Smooth muscle cell (in vitro differentiated cells): Measurements from ENCODE around the gene ATP2A3. TPM values are rescaled to one million over a fixed set of nuclear protein-coding genes. Genes with fewer than 3 reads are reported as not detected.

ENCODE experiments used
- DNase-seq: peaks from one replicate; lab custom pipeline; 2025; ENCODE audit not compliant: unreplicated experiment; lab: John Stamatoyannopoulos, UW
- H2AFZ ChIP-seq: fragments of 200-600 bp; sonication (generic); 2 replicates; pipeline ENCODE4 v1.6.0; 2016; ENCODE audit warnings: antibody characterized with exemption, low read depth, mild to moderate bottlenecking
- H3F3A ChIP-seq: fragments of 200-600 bp; sonication (generic); 2 replicates; pipeline ENCODE4 v1.6.0; 2017; ENCODE audit warnings: antibody characterized with exemption, low read depth
- H3K27ac ChIP-seq: fragments of 200-600 bp; sonication (generic); 2 replicates; pipeline ENCODE4 v1.5.1; 2016; ENCODE audit warnings: low read depth, mild to moderate bottlenecking
- H3K27me3 ChIP-seq: fragments of 200-600 bp; sonication (generic); 2 replicates; pipeline ENCODE4 v1.6.1; 2016; ENCODE audit warnings: low read depth, mild to moderate bottlenecking
- H3K36me3 ChIP-seq: fragments of 200-600 bp; sonication (generic); 2 replicates; pipeline ENCODE4 v1.5.1; 2016; ENCODE audit warnings: low read depth
- H3K4me1 ChIP-seq: fragments of 200-600 bp; sonication (generic); 2 replicates; pipeline ENCODE4 v1.5.1; 2016; ENCODE audit warnings: low read depth
- H3K4me2 ChIP-seq: fragments of 200-600 bp; sonication (generic); 2 replicates; pipeline ENCODE4 v1.6.0; 2016; ENCODE audit warnings: mild to moderate bottlenecking
- H3K4me3 ChIP-seq: fragments of 200-600 bp; sonication (generic); 2 replicates; pipeline ENCODE4 v1.5.1; 2016; ENCODE audit warnings: mild to moderate bottlenecking
- H3K79me2 ChIP-seq: fragments of 200-600 bp; sonication (generic); 2 replicates; pipeline ENCODE4 v1.6.0; 2016; ENCODE audit warnings: low read depth, mild to moderate bottlenecking
- H3K9ac ChIP-seq: fragments of 200-600 bp; sonication (generic); 2 replicates; pipeline ENCODE4 v1.6.0; 2016; ENCODE audit warnings: low read depth
- H3K9me3 ChIP-seq: fragments of 200-600 bp; sonication (generic); replicated peaks from 2 replicates; pipeline ENCODE4 v1.5.1; 2016; ENCODE audit warnings: low read depth
- H4K20me1 ChIP-seq: fragments of 200-600 bp; sonication (generic); 2 replicates; pipeline ENCODE4 v1.6.0; 2016; ENCODE audit warnings: low read depth
- CTCF ChIP-seq: fragments of 200-600 bp; sonication (generic); IDR thresholded peaks from 2 replicates; pipeline ENCODE4 v1.5.1; 2017; ENCODE audit warnings: borderline replicate concordance, mild to moderate bottlenecking, antibody characterized with exemption; ENCODE audit not compliant: insufficient read depth, poor library complexity, severe bottlenecking
- WGBS: methylation state at CpG from one replicate; pipeline ENCODE4 v1.1.7; 2016; ENCODE audit warnings: low lambda C conversion rate; 5-methylcytosine and 5-hydroxymethylcytosine counted together
- polyA plus RNA-seq: library from polyadenylated mRNA; unstranded; fragments of >200 nt; fragmentation: Nextera tagmentation; extraction: Ambion mirVana; gene quantifications from 2 replicates; pipeline ENCODE4 v1.2.1, GENCODE V29; 2016
- total RNA-seq: library from RNA; depleted of rRNA; stranded (reverse); fragments of >200 nt; gene quantifications from 2 replicates; pipeline ENCODE4 v1.2.3, GENCODE V29; 2014

Gene ATP2A3
- total and polyA plus RNA-seq, 2 experiments from 2014 or later, result 4.2 to 7.8 TPM

DNA sequence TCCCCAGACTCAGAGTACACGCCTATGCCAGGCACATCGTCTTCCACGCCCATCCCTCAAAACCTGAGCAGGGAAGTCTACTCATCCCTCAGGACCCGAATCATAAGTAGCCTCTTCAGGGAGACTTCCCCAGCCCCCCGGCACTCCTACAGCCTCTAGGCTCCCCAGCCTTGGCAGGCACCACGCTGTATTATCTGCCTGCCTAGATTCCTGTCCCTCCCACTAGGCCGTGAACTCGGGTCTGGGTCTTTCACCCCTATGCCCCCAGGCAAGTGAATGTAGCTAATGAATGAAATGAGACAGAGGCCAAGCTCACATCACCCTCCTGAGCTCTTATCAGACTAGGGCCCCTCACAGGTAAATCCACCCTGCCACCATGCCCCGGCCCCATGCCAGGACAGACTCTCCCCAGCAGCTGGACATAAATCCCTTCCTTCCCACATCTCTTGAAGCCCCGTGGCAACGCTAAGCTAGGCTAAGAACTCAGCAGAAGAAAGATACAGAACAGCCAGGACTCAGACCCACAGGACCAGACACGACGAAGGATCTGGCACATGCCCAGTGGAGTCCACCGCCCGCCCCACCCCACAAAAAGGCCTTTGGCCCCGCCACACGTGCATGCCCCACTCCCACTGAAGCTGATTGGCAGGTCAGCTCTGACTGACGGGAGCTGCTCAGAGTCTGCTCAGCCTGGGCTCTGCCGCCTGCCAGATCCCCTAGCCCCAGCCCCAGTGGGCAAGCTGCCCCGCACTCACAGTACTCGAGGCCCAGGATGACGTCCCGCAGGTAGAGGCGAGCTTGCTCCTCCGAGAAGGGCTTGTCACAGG lies 84.4 kb downstream of the ATP2A3 start:
- Histone ChIP-seq H3K9me3 (no peaks in the 10 kb centered on the region), H3K9ac (peak overlapping the region; percentile 78), H3K27ac (peak overlapping the region; percentile 91), H2AFZ (no peak overlapping the region), H3K36me3 (no peaks in the 10 kb centered on the region), H3K4me2 (peak overlapping the region; percentile 67), H3F3A (peaks cover 18% of the 10 kb centered on the region), H3K79me2 (no peaks in the 10 kb centered on the region), H3K27me3 (no peaks in the 10 kb centered on the region), H3K4me1 (peaks cover 14% of the 10 kb centered on the region), H4K20me1 (peaks cover 22% of the 10 kb centered on the region), H3K4me3 (no peak overlapping the region)
- 48% methylated on average over 23 of the region's 25 CpGs for WGBS
- DNase-seq, result peak; percentile 58
- no peak for TF ChIP-seq CTCF

- H3K27ac ChIP-seq, result peak overlapping the region; percentile 91
- H3K79me2 ChIP-seq, result no peaks in the 10 kb centered on the region
- no peak overlapping the region for H2AFZ ChIP-seq
- H3K9ac ChIP-seq, result peak overlapping the region; percentile 78
- 27% methylated on average over 5 of the region's 5 CpGs for WGBS
- peak overlapping the region; percentile 67 for H3K4me2 ChIP-seq
- no peaks in the 10 kb centered on the region for H3K36me3 ChIP-seq
- no peaks in the 10 kb centered on the region for H3K9me3 ChIP-seq
- peaks cover 18% of the 10 kb centered on the region for H3F3A ChIP-seq
- peak; percentile 60 for DNase-seq
- H3K4me3 ChIP-seq, result no peak overlapping the region
- H3K4me1 ChIP-seq, result peaks cover 14% of the 10 kb centered on the region
- H4K20me1 ChIP-seq, result peaks cover 22% of the 10 kb centered on the region
- TF ChIP-seq CTCF, result no peak
- H3K27me3 ChIP-seq, result no peaks in the 10 kb centered on the region
These were observed 85.1 kb downstream of the ATP2A3 start for GRCh38 chr17:3879186-3879585.

DNA sequence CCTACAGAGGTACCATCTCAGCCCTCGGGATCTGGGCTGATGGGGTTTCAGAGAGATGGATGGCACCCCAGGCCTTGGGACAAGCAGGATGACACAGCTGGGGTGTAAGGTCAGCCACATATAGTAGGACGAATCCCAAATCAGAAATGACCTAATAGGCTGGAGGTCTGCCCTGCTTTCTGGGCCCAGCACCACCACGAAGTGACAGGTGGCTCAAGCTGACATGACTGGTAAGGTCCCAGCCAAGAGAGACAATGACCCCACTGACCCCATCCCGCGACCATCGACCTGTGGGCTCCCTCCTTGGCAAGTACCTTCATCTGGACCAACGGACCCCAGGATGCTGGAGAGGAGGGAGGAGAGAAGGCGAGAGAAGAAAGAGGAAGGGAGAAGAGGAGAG lies 87.0 kb downstream of the ATP2A3 start:
- Histone ChIP-seq H3K9ac (no peak overlapping the region), H3F3A (peaks cover 18% of the 10 kb centered on the region), H3K9me3 (no peaks in the 10 kb centered on the region), H4K20me1 (peaks cover 22% of the 10 kb centered on the region), H3K36me3 (no peaks in the 10 kb centered on the region), H3K4me3 (no peak overlapping the region), H3K4me2 (no peak overlapping the region), H3K27me3 (no peaks in the 10 kb centered on the region), H3K79me2 (no peaks in the 10 kb centered on the region), H3K27ac (no peak overlapping the region), H2AFZ (no peak overlapping the region), H3K4me1 (peaks cover 14% of the 10 kb centered on the region)
- no peak for DNase-seq
- TF ChIP-seq CTCF, result no peak
- WGBS, result 91% methylated on average over 8 of the region's 8 CpGs

DNA sequence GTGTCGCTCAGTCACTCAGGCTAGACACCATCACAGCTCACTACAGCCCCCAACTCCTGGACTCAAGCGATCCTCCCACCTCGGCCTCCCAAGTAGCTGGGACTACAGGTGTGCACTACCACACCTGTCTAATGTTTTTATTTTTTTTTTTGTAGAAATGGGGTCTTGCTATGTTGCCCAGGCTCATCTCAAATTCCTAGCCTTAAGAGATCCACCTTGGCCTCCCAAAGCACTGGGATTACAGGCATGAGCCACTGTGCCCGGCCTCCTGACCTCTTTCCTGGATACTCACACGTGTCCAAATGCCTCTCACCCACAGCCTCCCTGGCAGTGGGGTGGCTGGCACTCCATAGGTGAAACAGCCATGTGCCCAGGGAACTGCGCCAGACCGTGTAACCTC lies 88.9 kb downstream of the ATP2A3 start:
- 98% methylated on average over 7 of the region's 7 CpGs for WGBS
- no peak overlapping the region for H3K9ac ChIP-seq
- peaks cover 8% of the 10 kb centered on the region for H3F3A ChIP-seq
- peaks cover 12% of the 10 kb centered on the region for H3K4me1 ChIP-seq
- no peak for TF ChIP-seq CTCF
- no peak overlapping the region for H2AFZ ChIP-seq
- H3K27me3 ChIP-seq, result no peaks in the 10 kb centered on the region
- no peak overlapping the region for H3K4me2 ChIP-seq
- no peaks in the 10 kb centered on the region for H3K79me2 ChIP-seq
- DNase-seq, result no peak
- no peaks in the 10 kb centered on the region for H3K36me3 ChIP-seq
- peaks cover 22% of the 10 kb centered on the region for H4K20me1 ChIP-seq
- H3K4me3 ChIP-seq, result no peak overlapping the region
- no peak overlapping the region for H3K27ac ChIP-seq
- no peaks in the 10 kb centered on the region for H3K9me3 ChIP-seq
